GM15510 (cell line): ENCODE data around the gene FBXL16.

ENCODE experiments used
- POLR2A ChIP-seq: IDR thresholded peaks from 3 replicates; pipeline ENCODE4 v1.6.1; 2011; ENCODE audit warnings: borderline replicate concordance; ENCODE audit not compliant: insufficient read length; ENCODE audit errors: extremely low read depth

FBXL16 gene

DNA sequence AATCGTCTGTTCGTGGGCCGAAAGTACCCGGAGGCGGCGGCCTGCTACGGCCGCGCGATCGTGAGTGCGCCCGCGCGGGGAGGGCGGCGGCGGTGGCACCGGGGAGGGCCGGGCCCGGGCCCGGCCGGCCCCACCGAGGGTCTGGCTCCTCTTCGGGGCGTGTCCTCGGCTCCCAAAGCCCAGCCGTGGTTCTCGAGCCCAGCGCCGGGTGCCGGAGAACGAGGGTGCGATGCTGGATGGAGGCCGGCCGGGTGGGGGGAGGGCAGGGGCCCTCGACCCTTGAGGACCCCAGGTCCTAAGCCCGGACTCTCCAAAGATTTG is 25.0 kb downstream of the FBXL16 start:
- no peak for TF ChIP-seq POLR2A

DNA sequence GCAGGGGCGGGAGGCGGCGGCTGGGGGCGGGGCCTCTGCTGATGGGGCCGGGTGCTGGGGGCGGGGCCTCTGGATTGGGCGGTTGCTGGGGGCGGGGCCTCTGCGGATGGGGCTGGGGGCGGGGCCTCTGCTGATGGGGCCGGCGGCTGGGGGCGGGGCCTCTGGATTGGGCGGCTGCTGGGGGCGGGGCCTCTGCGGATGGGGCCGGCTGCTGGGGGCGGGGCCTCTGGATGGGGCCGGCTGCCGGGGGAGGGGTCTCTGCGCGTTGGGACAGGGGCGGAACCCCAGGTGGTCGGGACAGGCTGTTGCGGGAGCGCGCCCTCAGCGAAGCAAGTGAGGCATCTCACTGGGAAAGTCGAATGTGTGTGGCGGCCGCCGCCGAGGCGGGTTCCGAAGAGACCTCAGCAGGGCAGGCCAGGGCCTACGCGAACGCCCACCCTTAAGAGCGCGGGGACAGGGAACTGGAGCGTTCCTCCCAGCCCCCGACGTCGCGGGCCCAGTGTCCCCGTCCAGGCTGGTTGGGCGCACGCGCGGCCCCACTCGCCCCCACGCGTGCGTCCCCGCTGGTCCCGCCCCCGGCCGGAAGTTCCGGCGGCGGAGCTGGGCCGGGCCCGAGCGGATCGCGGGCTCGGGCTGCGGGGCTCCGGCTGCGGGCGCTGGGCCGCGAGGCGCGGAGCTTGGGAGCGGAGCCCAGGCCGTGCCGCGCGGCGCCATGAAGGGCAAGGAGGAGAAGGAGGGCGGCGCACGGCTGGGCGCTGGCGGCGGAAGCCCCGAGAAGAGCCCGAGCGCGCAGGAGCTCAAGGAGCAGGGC is 25.6 kb downstream of the FBXL16 start, which contains the start of gene STUB1:
Gene STUB1 (plus strand): TSS at position 597 of the 811 bp plus-strand sequence. CDS start 116 bp downstream, at position 713.
- peak; percentile 95 for TF ChIP-seq POLR2A

DNA sequence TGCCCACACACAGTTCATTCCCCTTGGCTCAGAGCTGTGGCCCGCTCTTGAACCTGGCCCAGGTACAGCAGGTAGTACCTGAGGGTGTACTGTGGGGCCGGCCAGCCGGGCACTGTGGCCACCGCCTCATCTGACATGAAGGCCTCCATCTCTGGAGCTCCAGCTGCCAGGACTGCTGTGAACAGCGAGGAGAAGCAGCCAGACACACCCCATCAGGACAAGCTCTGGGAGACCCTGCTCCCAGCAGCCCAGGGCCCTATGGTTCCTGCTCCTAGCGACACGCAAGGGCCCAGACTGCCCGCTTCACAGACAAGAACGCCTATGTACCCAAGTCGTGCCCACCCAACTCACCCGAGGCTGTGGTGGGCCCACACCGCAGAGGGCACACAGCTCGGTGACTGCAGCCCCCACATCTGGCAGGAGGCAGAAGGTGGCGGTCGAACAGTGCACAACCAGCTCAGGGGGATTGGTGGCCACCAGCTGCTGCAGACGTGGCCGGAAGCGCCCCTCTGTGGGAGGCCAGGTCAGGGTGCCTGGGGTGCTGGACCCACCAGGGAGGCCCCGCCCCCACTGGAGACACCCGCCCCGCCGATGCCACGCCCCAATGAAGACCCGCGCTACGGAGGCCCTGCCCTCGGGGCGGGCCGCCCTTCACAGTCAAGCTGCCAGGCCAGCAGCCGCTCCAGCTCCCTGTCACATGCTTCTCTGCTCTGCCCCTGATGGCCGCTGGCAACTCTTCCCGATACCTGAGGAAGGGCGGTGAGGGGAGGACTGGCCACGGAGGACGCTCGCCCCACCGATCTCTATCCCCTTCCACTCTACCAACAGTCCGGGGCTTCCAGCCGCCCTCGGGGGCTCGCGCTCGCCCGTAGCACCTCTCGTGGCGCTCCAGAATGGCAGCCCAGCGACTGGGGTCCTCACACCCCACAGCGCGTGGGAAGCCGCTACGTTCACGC is 26.5 kb downstream of the FBXL16 start:
- TF ChIP-seq POLR2A, result peak; percentile 33

DNA sequence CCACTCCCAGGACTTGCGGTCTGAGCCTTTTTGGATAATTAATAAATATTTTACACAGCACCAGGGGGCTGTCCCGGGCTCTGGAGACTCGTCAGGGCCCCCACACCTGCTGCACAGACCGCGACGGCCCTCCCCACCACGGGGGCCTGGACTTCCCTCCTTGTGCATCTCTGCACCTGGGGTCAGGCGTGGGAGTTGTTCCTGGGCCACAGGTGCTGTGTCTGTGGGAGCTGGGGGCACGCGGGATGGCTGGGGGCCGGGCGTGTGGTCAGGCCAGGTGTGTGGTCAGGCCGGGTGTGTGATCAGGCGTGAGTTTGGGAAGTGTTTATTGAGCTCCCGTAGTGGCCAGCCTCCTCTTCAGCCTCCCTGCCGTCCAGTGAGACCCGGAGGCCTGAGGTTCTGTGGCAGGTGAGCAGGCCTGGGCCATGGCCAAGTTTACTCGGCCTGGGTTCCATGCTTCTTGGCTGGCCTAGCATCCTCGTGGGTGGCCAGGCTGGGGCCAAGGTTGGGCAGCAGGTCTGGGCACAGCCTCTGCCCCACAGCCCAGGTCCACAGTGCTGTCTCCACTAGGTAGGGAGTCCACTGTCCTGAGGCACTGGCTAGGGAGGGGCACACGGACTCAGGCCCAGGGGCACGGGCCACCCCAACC is 27.3 kb downstream of the FBXL16 start:
- no peak for TF ChIP-seq POLR2A

GRCh38 chr16:677316-678190 is 28.0 kb downstream of the FBXL16 start:
- TF ChIP-seq POLR2A, result no peak

GRCh38 chr16:676913-677312 is 28.7 kb downstream of the FBXL16 start:
- TF ChIP-seq POLR2A, result no peak

GRCh38 chr16:676565-676902 is 29.1 kb downstream of the FBXL16 start:
- no peak for TF ChIP-seq POLR2A

- TF ChIP-seq POLR2A, result no peak
Measured at GRCh38 chr16:675884-676564, 29.6 kb downstream of the FBXL16 start.

- TF ChIP-seq POLR2A, result no peak
Measured at GRCh38 chr16:674968-675883, 30.4 kb downstream of the FBXL16 start, which contains the start of gene RHBDL1. Gene RHBDL1, plus strand, starts transcription at chr16:675671. Its CDS starts 120 bp downstream, at chr16:675791.

DNA sequence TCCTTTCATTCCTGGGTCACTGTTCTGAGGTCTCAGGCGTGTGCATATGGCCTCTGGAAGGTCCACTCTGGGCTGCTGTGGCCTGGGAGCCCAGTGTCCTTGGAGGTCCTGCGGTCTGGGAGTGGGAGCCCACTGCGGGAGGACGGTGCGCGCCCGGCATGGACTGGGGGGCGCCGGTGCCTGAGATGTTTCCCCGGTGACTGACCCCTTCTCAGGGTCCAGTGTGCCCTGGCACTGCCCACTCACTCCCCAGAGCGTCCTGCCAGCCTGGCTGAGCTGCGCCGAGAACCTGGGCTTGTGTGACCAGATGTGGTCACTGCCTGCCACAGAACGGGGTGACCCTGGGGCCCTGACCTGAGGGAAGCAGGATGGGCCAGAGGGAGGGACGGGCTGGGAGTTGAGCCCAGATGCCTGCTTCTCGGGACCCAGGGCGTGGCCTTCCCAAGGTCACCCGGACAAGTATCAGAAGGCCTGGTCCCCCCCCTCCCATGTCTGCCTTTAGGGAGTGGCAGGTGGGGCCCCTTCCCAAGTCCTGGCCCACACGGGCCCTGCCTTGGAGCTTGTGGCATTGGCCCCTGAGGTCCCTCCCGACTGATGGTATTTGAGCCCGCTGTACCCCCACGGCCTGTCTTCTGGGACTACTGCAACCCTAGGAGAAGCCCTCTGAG is 31.3 kb downstream of the FBXL16 start:
- no peak for TF ChIP-seq POLR2A

- no peak for TF ChIP-seq POLR2A
Measured at GRCh38 chr16:673399-673991, 32.1 kb downstream of the FBXL16 start.

GRCh38 chr16:672851-673250 is 32.8 kb downstream of the FBXL16 start:
- no peak for TF ChIP-seq POLR2A
